IPS-18a (cell line): Measurements from ENCODE around the gene C20orf141.

Experiments used
- H3K27ac ChIP-seq: one replicate; pipeline ENCODE4 v1.5.1; 2013; ENCODE audit warnings: low read length
- H3K27me3 ChIP-seq: one replicate; pipeline ENCODE4 v1.6.1; 2013; ENCODE audit warnings: mild to moderate bottlenecking, low read length; ENCODE audit not compliant: control insufficient read depth, insufficient read depth
- H3K36me3 ChIP-seq: one replicate; pipeline ENCODE4 v1.6.1; 2013; ENCODE audit warnings: low read depth, low read length; ENCODE audit not compliant: control insufficient read depth
- H3K4me1 ChIP-seq: one replicate; pipeline ENCODE4 v1.6.1; 2013; ENCODE audit warnings: low read depth, low read length; ENCODE audit not compliant: control insufficient read depth
- H3K4me3 ChIP-seq: one replicate; pipeline ENCODE4 v1.5.1; 2013; ENCODE audit warnings: low read length
- H3K9ac ChIP-seq: one replicate; pipeline ENCODE4 v1.6.1; 2013; ENCODE audit warnings: mild to moderate bottlenecking, low read length, moderate library complexity
- H3K9me3 ChIP-seq: one replicate; pipeline ENCODE4 v1.6.1; 2013; ENCODE audit warnings: low read depth, low read length; ENCODE audit not compliant: control insufficient read depth

C20orf141 gene

DNA sequence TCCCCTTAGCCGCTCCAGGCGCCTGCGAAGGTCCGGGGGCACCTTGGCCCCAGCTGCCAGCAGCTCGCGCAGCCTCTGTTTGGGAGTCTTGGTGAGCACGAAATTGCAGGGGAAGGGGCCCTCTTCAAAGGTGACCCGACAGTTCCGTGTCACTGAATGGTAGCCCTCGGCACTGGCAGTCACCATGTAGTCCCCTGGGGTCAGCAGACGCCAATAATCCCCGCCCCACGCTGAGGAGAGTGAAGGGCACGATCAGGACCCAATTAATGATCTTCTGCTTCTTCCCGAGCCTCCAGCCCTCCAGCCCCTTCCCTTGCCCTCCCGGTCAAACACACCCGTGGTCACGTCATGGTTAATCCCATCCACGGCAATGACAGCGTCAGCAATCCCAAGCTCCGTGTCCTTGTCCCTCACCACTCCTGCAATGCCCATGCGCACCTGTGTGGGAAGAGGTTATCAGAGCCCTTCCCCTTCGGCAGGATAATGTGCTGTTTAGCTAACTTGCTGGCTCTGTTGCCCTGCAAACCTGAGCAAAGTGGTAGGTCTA is 20.5 kb upstream of the C20orf141 start:
- Histone ChIP-seq H3K4me1 (peaks cover 3% of the 10 kb centered on the region), H3K9me3 (no peaks in the 10 kb centered on the region), H3K9ac (no peak overlapping the region), H3K27ac (no peak overlapping the region), H3K4me3 (no peak overlapping the region), H3K27me3 (no peaks in the 10 kb centered on the region), H3K36me3 (peaks cover 48% of the 10 kb centered on the region)

- no peak overlapping the region for H3K9ac ChIP-seq
These were observed 19.8 kb upstream of the C20orf141 start for GRCh38 chr20:2794866-2795447.

GRCh38 chr20:2795451-2795850 is 19.3 kb upstream of the C20orf141 start:
- Histone ChIP-seq H3K4me3 (no peak overlapping the region), H3K9me3 (no peaks in the 10 kb centered on the region), H3K4me1 (peaks cover 7% of the 10 kb centered on the region), H3K27me3 (no peaks in the 10 kb centered on the region), H3K9ac (no peak overlapping the region), H3K27ac (no peak overlapping the region), H3K36me3 (peaks cover 48% of the 10 kb centered on the region)

More at GRCh38 chr20:2794866-2795447, 19.8 kb upstream of the C20orf141 start:
- Histone ChIP-seq H3K4me1 (peaks cover 7% of the 10 kb centered on the region), H3K9me3 (no peaks in the 10 kb centered on the region), H3K4me3 (no peak overlapping the region), H3K27me3 (no peaks in the 10 kb centered on the region), H3K36me3 (peaks cover 48% of the 10 kb centered on the region), H3K27ac (no peak overlapping the region)

GRCh38 chr20:2796011-2796660 is 18.7 kb upstream of the C20orf141 start:
- no peak overlapping the region for H3K27ac ChIP-seq
- H3K9me3 ChIP-seq: no peaks in the 10 kb centered on the region
- H3K4me1 ChIP-seq: peaks cover 11% of the 10 kb centered on the region
- no peak overlapping the region for H3K4me3 ChIP-seq
- no peak overlapping the region for H3K9ac ChIP-seq
- H3K27me3 ChIP-seq: peaks cover 5% of the 10 kb centered on the region
- H3K36me3 ChIP-seq: peaks cover 48% of the 10 kb centered on the region

GRCh38 chr20:2797136-2797983 is 17.4 kb upstream of the C20orf141 start:
- Histone ChIP-seq H3K36me3 (peaks cover 48% of the 10 kb centered on the region), H3K9ac (no peak overlapping the region), H3K4me3 (no peak overlapping the region), H3K27ac (no peak overlapping the region), H3K4me1 (peaks cover 11% of the 10 kb centered on the region), H3K27me3 (peaks cover 18% of the 10 kb centered on the region), H3K9me3 (no peaks in the 10 kb centered on the region)

DNA sequence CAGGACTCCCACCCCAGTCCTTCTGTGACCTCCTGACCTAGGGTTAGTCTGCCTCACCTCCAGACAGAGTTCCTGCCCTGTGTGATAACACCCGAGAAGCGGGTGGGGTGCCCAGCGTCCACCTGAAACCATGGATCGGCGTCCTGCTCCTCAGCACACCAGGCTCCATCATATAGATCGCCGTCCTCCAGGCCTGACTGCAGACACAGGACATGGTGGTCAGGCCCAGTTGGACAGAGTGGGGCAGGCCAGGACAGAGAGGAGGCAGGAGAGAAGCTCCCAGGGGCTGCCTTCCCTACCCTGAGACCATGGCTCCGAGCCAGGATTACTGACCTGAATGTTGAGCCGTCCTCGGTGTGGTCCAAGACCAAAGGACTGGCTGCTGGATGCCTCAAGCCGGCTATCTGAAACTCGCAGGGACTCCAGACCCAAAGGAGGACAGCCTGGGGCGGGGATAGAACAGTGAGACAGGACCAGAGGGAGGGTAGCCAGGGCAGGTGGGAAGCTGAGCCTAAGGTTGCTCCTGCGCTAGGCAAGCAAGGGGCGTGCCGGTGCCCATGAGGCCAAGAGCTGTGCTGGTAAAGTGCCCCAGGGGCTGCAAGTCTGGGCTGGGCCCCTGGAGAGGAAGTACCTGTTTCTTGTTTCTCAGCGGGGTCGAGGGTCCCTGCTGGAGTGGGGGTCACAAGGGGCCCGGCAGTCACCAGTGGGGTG is 16.5 kb upstream of the C20orf141 start:
- no peak overlapping the region for H3K27ac ChIP-seq
- peaks cover 11% of the 10 kb centered on the region for H3K4me1 ChIP-seq
- H3K9ac ChIP-seq: no peak overlapping the region
- H3K36me3 ChIP-seq: peaks cover 48% of the 10 kb centered on the region
- H3K9me3 ChIP-seq: no peaks in the 10 kb centered on the region
- no peak overlapping the region for H3K4me3 ChIP-seq
- H3K27me3 ChIP-seq: peaks cover 27% of the 10 kb centered on the region

- Histone ChIP-seq H3K9me3 (no peaks in the 10 kb centered on the region), H3K9ac (peak overlapping the region; percentile 33), H3K27ac (no peak overlapping the region), H3K4me3 (peak overlapping the region; percentile 80), H3K36me3 (peaks cover 44% of the 10 kb centered on the region), H3K27me3 (peaks cover 32% of the 10 kb centered on the region), H3K4me1 (peaks cover 11% of the 10 kb centered on the region)
These were observed 16.0 kb upstream of the C20orf141 start for GRCh38 chr20:2798814-2799213.

- Histone ChIP-seq H3K36me3 (peaks cover 41% of the 10 kb centered on the region), H3K4me1 (peaks cover 11% of the 10 kb centered on the region), H3K27ac (no peak overlapping the region), H3K9ac (peak overlapping the region; percentile 33), H3K27me3 (peaks cover 37% of the 10 kb centered on the region), H3K9me3 (no peaks in the 10 kb centered on the region), H3K4me3 (peak overlapping the region; percentile 80)
These were observed 15.5 kb upstream of the C20orf141 start for GRCh38 chr20:2799271-2799670.

DNA sequence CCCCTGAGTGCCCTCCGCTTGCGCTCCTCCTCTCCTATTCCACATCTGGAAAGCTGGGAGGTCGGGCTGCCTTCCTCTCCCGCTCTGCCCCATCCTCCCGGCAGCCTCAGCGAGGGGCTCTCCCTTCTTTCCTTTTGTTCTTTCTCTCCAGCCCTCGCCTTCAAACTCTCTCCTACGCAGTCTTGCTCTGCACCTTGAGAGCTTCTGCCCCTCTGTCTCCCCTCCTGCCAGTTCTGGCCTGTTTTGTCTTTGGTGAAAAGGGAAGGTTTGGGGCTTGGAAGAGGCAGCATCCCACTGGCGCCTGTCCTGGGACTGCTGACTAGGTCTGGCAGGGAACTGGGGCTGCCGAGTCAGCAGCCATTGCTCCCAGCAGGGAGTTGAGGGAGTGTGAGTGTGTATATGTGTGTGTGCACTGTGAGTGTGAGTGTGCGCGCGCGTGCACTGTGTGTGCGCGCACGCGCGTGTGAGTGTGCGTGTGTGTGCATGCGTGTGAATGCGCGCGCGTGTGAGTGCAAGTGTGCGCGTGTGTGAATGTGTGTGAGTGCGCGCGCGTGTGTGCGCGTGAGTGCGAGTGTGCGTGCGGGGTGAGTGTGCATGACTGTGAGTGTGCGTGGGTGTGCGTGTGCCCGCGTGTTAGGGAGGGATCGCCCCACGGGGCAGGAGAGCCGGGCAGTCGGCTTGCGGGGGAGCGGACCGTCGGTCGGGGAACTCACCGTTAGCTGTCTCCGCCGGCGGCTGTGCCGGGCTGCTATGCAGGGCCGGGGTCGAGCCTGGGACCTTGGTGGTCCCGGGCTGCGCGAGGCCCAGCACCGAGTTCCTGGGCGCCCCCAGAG is 14.9 kb upstream of the C20orf141 start:
- H3K27ac ChIP-seq: no peak overlapping the region

GRCh38 chr20:2800521-2801285 is 14.1 kb upstream of the C20orf141 start, which contains the start of gene CPXM1:
Gene CPXM1, minus strand, starts transcription at chr20:2800627. Its CDS starts 55 bp downstream, at chr20:2800572.
- Histone ChIP-seq H3K27ac (no peak within 1 kb of the TSS), H3K4me3 (peak within 1 kb of the TSS; percentile 80), H3K27me3 (peaks cover 51% of the 10 kb centered on the region), H3K9ac (peak within 1 kb of the TSS; percentile 33), H3K4me1 (peaks cover 11% of the 10 kb centered on the region), H3K36me3 (peaks cover 27% of the 10 kb centered on the region), H3K9me3 (no peaks in the 10 kb centered on the region)

More for the DNA sequence above, 14.9 kb upstream of the C20orf141 start:
- Histone ChIP-seq H3K36me3 (peaks cover 35% of the 10 kb centered on the region), H3K4me1 (peaks cover 11% of the 10 kb centered on the region), H3K9ac (peak overlapping the region; percentile 33), H3K9me3 (no peaks in the 10 kb centered on the region), H3K27me3 (peaks cover 43% of the 10 kb centered on the region), H3K4me3 (peak overlapping the region; percentile 80)
